ENCODE measurements around the gene RARA.

- no peak for TF ChIP-seq CTCF (IDR thresholded peaks at IDR 0.05)
- no peak for TF ChIP-seq POLR2A (IDR thresholded peaks at IDR 0.05; ENCODE audit: low read depth)
Observed at GRCh38 chr17:40372031-40372430, 63.1 kb downstream of the RARA start.
